ENCODE data around the gene HSD17B8.

The HSD17B8 gene

GRCh38 chr6:33236328-33236727 lies 31.9 kb downstream of the HSD17B8 start:
- Histone ChIP-seq H2AFZ (ENCODE audit: low read depth, low read length) (no peak overlapping the region), H3K4me1 (ENCODE audit: insufficient read depth, low read length) (no peaks in the 10 kb centered on the region), H3K27ac (ENCODE audit: low read length) (no peak overlapping the region), H3K9me3 (ENCODE audit: insufficient read depth, low read length, severe bottlenecking) (no peaks in the 10 kb centered on the region), H3K79me2 (ENCODE audit: insufficient read depth, low read length) (no peaks in the 10 kb centered on the region), H3K4me3 (ENCODE audit: low read depth in 1 of 2, low read length in 2 of 2) (no peak overlapping the region), H3K4me2 (ENCODE audit: insufficient read depth, low read length) (no peak overlapping the region), H4K20me1 (ENCODE audit: insufficient read depth, low read length) (no peaks in the 10 kb centered on the region), H3K9ac (ENCODE audit: low read depth, low read length) (no peak overlapping the region), H3K27me3 (ENCODE audit: insufficient read depth, low read length, poor library complexity) (peaks cover 25% of the 10 kb centered on the region), H3K36me3 (ENCODE audit: insufficient read depth, low read length) (no peaks in the 10 kb centered on the region)
- TF ChIP-seq CTCF (IDR thresholded peaks at IDR 0.05; ENCODE audit: borderline replicate concordance, extremely low read depth, low read length, poor library complexity, severe bottlenecking) (no peak), EZH2 (IDR thresholded peaks at IDR 0.05; ENCODE audit: borderline replicate concordance, low read depth, low read length, severe bottlenecking) (no peak)
- ATAC-seq (ENCODE audit: insufficient read depth, low read depth): no peak
- no peak for DNase-seq

GRCh38 chr6:33236852-33237251 lies 32.4 kb downstream of the HSD17B8 start:
- ATAC-seq (ENCODE audit: insufficient read depth, low read depth): no peak
- DNase-seq: no peak
- peaks cover 25% of the 10 kb centered on the region for H3K27me3 ChIP-seq (ENCODE audit: insufficient read depth, low read length, poor library complexity)
- TF ChIP-seq CTCF (IDR thresholded peaks at IDR 0.05; ENCODE audit: borderline replicate concordance, extremely low read depth, low read length, poor library complexity, severe bottlenecking) (no peak), EZH2 (IDR thresholded peaks at IDR 0.05; ENCODE audit: borderline replicate concordance, low read depth, low read length, severe bottlenecking) (no peak)
- no peak overlapping the region for H3K9ac ChIP-seq (ENCODE audit: low read depth, low read length)
- H3K4me1 ChIP-seq (ENCODE audit: insufficient read depth, low read length): no peaks in the 10 kb centered on the region
- no peaks in the 10 kb centered on the region for H3K79me2 ChIP-seq (ENCODE audit: insufficient read depth, low read length)
- no peaks in the 10 kb centered on the region for H4K20me1 ChIP-seq (ENCODE audit: insufficient read depth, low read length)
- no peak overlapping the region for H3K4me2 ChIP-seq (ENCODE audit: insufficient read depth, low read length)
- H2AFZ ChIP-seq (ENCODE audit: low read depth, low read length): no peak overlapping the region
- H3K27ac ChIP-seq (ENCODE audit: low read length): no peak overlapping the region
- H3K36me3 ChIP-seq (ENCODE audit: insufficient read depth, low read length): no peaks in the 10 kb centered on the region
- H3K9me3 ChIP-seq (ENCODE audit: insufficient read depth, low read length, severe bottlenecking): no peaks in the 10 kb centered on the region
- no peak overlapping the region for H3K4me3 ChIP-seq (ENCODE audit: low read depth in 1 of 2, low read length in 2 of 2)

GRCh38 chr6:33237741-33238140 lies 33.3 kb downstream of the HSD17B8 start:
- Histone ChIP-seq H3K4me2 (ENCODE audit: insufficient read depth, low read length) (no peak overlapping the region), H3K79me2 (ENCODE audit: insufficient read depth, low read length) (no peaks in the 10 kb centered on the region), H3K9me3 (ENCODE audit: insufficient read depth, low read length, severe bottlenecking) (no peaks in the 10 kb centered on the region), H3K4me1 (ENCODE audit: insufficient read depth, low read length) (no peaks in the 10 kb centered on the region), H3K27me3 (ENCODE audit: insufficient read depth, low read length, poor library complexity) (peaks cover 29% of the 10 kb centered on the region), H3K27ac (ENCODE audit: low read length) (no peak overlapping the region), H3K4me3 (ENCODE audit: low read depth in 1 of 2, low read length in 2 of 2) (no peak overlapping the region), H2AFZ (ENCODE audit: low read depth, low read length) (no peak overlapping the region), H4K20me1 (ENCODE audit: insufficient read depth, low read length) (no peaks in the 10 kb centered on the region), H3K36me3 (ENCODE audit: insufficient read depth, low read length) (no peaks in the 10 kb centered on the region), H3K9ac (ENCODE audit: low read depth, low read length) (no peak overlapping the region)
- ATAC-seq (ENCODE audit: insufficient read depth, low read depth) (no peak), DNase-seq (no peak)
- no peak for TF ChIP-seq CTCF (IDR thresholded peaks at IDR 0.05; ENCODE audit: borderline replicate concordance, extremely low read depth, low read length, poor library complexity, severe bottlenecking)
- no peak for TF ChIP-seq EZH2 (IDR thresholded peaks at IDR 0.05; ENCODE audit: borderline replicate concordance, low read depth, low read length, severe bottlenecking)

- H2AFZ ChIP-seq (ENCODE audit: low read depth, low read length): no peak overlapping the region
- no peak overlapping the region for H3K4me3 ChIP-seq (ENCODE audit: low read depth in 1 of 2, low read length in 2 of 2)
- H3K4me2 ChIP-seq (ENCODE audit: insufficient read depth, low read length): no peak overlapping the region
- peaks cover 17% of the 10 kb centered on the region for H3K27me3 ChIP-seq (ENCODE audit: insufficient read depth, low read length, poor library complexity)
- H3K4me1 ChIP-seq (ENCODE audit: insufficient read depth, low read length): no peaks in the 10 kb centered on the region
- ATAC-seq (ENCODE audit: insufficient read depth, low read depth) (no peak), DNase-seq (no peak)
- H3K79me2 ChIP-seq (ENCODE audit: insufficient read depth, low read length): no peaks in the 10 kb centered on the region
- TF ChIP-seq EZH2 (IDR thresholded peaks at IDR 0.05; ENCODE audit: borderline replicate concordance, low read depth, low read length, severe bottlenecking): no peak
- no peak for TF ChIP-seq CTCF (IDR thresholded peaks at IDR 0.05; ENCODE audit: borderline replicate concordance, extremely low read depth, low read length, poor library complexity, severe bottlenecking)
- H3K36me3 ChIP-seq (ENCODE audit: insufficient read depth, low read length): no peaks in the 10 kb centered on the region
- no peaks in the 10 kb centered on the region for H4K20me1 ChIP-seq (ENCODE audit: insufficient read depth, low read length)
- H3K9ac ChIP-seq (ENCODE audit: low read depth, low read length): no peak overlapping the region
- H3K27ac ChIP-seq (ENCODE audit: low read length): no peak overlapping the region
- no peaks in the 10 kb centered on the region for H3K9me3 ChIP-seq (ENCODE audit: insufficient read depth, low read length, severe bottlenecking)
Measured at GRCh38 chr6:33241968-33242367, 37.5 kb downstream of the HSD17B8 start.

All from DND-41 (cell line).